A549 (cell line): ENCODE results near the gene EPS8L3. TPM values are rescaled to one million over a fixed set of nuclear protein-coding genes. Genes with fewer than 3 reads are reported as not detected.

ENCODE experiments used
- ATAC-seq, 2 experiments: fragments of 200-7000 bp in 1 of 2; fragments of >200 bp in 1 of 2; cut with Nextera tagmentation in 1 of 2; cut with Tn5 transposase in 1 of 2; 3 replicates each; pipeline versions ENCODE4 v1.8.0 to v1.9.1; 2018 to 2020; ENCODE audit warnings: mild to moderate bottlenecking in 1 of 2, moderate library complexity in 1 of 2
- CTCF ChIA-PET: fragments of 300-600 bp; sonication (Branson Sonifier 250); formaldehyde crosslinking; extraction: SDS; loops from one replicate; lab custom pipeline; 2021; ENCODE audit warnings: antibody characterized with exemption, inconsistent platforms; lab: Yijun Ruan, JAX
- POLR2A ChIA-PET: fragments of 350-600 bp; formaldehyde crosslinking; extraction: SDS; loops from one replicate; lab custom pipeline; 2021; ENCODE audit warnings: antibody characterized with exemption, inconsistent platforms; lab: Yijun Ruan, JAX
- DNase-seq, 2 experiments: peaks; one replicate each; pipeline versions ENCODE4 v3.0.0 to v3.0.0-alpha.2; 2011 to 2016; ENCODE audit warnings: low read depth in 1 of 2, low spot score in 1 of 2
- FAIRE-seq: peaks from 2 replicates; lab custom pipeline; 2011; peaks lifted over from hg19 to GRCh38; lab: Jason Lieb, UNC
- H3K27ac ChIP-seq, 2 experiments: fragments of >200 bp; sonication (Bioruptor Twin); formaldehyde crosslinking; 3 replicates each; pipeline ENCODE4 v1.5.1; 2016 to 2017
- H3K4me1 ChIP-seq: fragments of >200 bp; sonication (Bioruptor Twin); formaldehyde crosslinking; 3 replicates; pipeline ENCODE4 v1.6.1; 2016
- H3K4me2 ChIP-seq: fragments of >200 bp; sonication (Bioruptor Twin); formaldehyde crosslinking; 3 replicates; pipeline ENCODE4 v1.6.1; 2016
- H3K4me3 ChIP-seq: fragments of >200 bp; sonication (Bioruptor Twin); formaldehyde crosslinking; 3 replicates; pipeline ENCODE4 v1.5.1; 2016
- H3K9me3 ChIP-seq: fragments of >200 bp; sonication (Bioruptor Twin); formaldehyde crosslinking; 3 replicates; pipeline ENCODE4 v1.6.1; 2016
- BHLHE40 ChIP-seq: IDR thresholded peaks from 2 replicates; pipeline ENCODE4 v1.6.1; 2012; ENCODE audit warnings: low read depth, low read length, inconsistent platforms
- CHD4 ChIP-seq: fragments of 200-600 bp; sonication (generic); IDR thresholded peaks from 2 replicates; pipeline ENCODE4 v1.6.1; 2016; ENCODE audit warnings: antibody characterized with exemption, mild to moderate bottlenecking, borderline replicate concordance
- EHMT2 ChIP-seq: fragments of 200-600 bp; sonication (generic); IDR thresholded peaks from 2 replicates; pipeline ENCODE4 v1.6.1; 2016; ENCODE audit warnings: antibody characterized with exemption, low read depth, mild to moderate bottlenecking, moderate library complexity
- FOSL2 ChIP-seq, 2 experiments: fragments of 450-650 bp in 1 of 2; fragments of >200 bp in 1 of 2; sonication (Bioruptor Twin) in 1 of 2; formaldehyde crosslinking; IDR thresholded peaks; 2 replicates each; pipeline versions ENCODE4 v1.5.0 to v1.6.1; 2016 to 2020; ENCODE audit warnings: mild to moderate bottlenecking in 1 of 2, moderate library complexity in 1 of 2
- FOXS1 ChIP-seq: fragments of 250-450 bp; sonication (Bioruptor Pico); IDR thresholded peaks from 2 replicates; pipeline ENCODE4 v1.5.0; 2020; ENCODE audit warnings: mild to moderate bottlenecking, moderate library complexity
- GATA3 ChIP-seq: IDR thresholded peaks from 2 replicates; pipeline ENCODE4 v1.6.1; 2012; ENCODE audit warnings: borderline replicate concordance
- HDAC2 ChIP-seq: fragments of 200-600 bp; sonication (generic); IDR thresholded peaks from 2 replicates; pipeline ENCODE4 v1.6.1; 2016
- HOXA7 ChIP-seq: fragments of 250-450 bp; sonication (Bioruptor Pico); IDR thresholded peaks from 2 replicates; pipeline ENCODE4 v1.5.0; 2020; ENCODE audit warnings: mild to moderate bottlenecking, moderate library complexity
- HOXB5 ChIP-seq: fragments of 250-450 bp; sonication (Bioruptor Pico); IDR thresholded peaks from 2 replicates; pipeline ENCODE4 v1.5.0; 2020; ENCODE audit warnings: mild to moderate bottlenecking, moderate library complexity
- JUNB ChIP-seq: fragments of >200 bp; sonication (Bioruptor Twin); formaldehyde crosslinking; IDR thresholded peaks from 2 replicates; pipeline ENCODE4 v1.6.1; 2016
- MYC ChIP-seq: IDR thresholded peaks from 2 replicates; pipeline ENCODE4 v1.6.1; 2012; ENCODE audit warnings: mild to moderate bottlenecking, inconsistent platforms, low read length, improper control_type of control experiment, borderline replicate concordance
- PHF8 ChIP-seq: fragments of 200-600 bp; sonication (generic); IDR thresholded peaks from 2 replicates; pipeline ENCODE4 v1.6.1; 2016; ENCODE audit warnings: low read depth, mild to moderate bottlenecking, antibody characterized with exemption, moderate library complexity, borderline replicate concordance
- SMC3 ChIP-seq: fragments of >200 bp; sonication (Bioruptor Twin); formaldehyde crosslinking; IDR thresholded peaks from 3 replicates; pipeline ENCODE4 v1.6.1; 2018; ENCODE audit warnings: inconsistent platforms
- TFCP2L1 ChIP-seq: fragments of 250-450 bp; sonication (Bioruptor Pico); IDR thresholded peaks from 2 replicates; pipeline ENCODE4 v1.5.0; 2021; ENCODE audit warnings: mild to moderate bottlenecking
- ZFP36 ChIP-seq: fragments of 450-650 bp; IDR thresholded peaks from 2 replicates; pipeline ENCODE4 v1.6.1; 2014; ENCODE audit warnings: borderline replicate concordance; ENCODE audit not compliant: partially characterized antibody
- ZSCAN20 ChIP-seq: fragments of 250-450 bp; sonication (Bioruptor Pico); IDR thresholded peaks from 2 replicates; pipeline ENCODE4 v1.8.0; 2022; ENCODE audit warnings: mild to moderate bottlenecking, moderate library complexity
- WGBS: methylation state at CpG from one replicate; pipeline ENCODE4 v1.1.6; 2017; ENCODE audit errors: missing lambda C conversion rate; 5-methylcytosine and 5-hydroxymethylcytosine counted together
- polyA plus RNA-seq, 4 experiments: library from polyadenylated mRNA; depleted of rRNA in 3 of 4; stranded (reverse); fragments of >200 nt; fragmentation: RNase III in 1 of 4; extraction: RNeasy Plus Mini Kit Qiagen cat#74134 plus additional on column Dnase treatment in 1 of 4; gene quantifications; 2 replicates in 3 of 4; 3 replicates in 1 of 4; pipeline ENCODE4 v1.2.3, GENCODE V29; 2011 to 2017
- TF ChIP-seq, protein P1 (sequence below): fragments of 450-650 bp; IDR thresholded peaks from 2 replicates; pipeline ENCODE4 v1.6.1; 2014; ENCODE audit warnings: antibody characterized with exemption
- TF ChIP-seq, protein P2 (sequence below): IDR thresholded peaks from 2 replicates; pipeline ENCODE4 v1.6.1; 2012; ENCODE audit warnings: low read depth, borderline replicate concordance
- TF ChIP-seq, protein P3 (sequence below): IDR thresholded peaks from 2 replicates; pipeline ENCODE4 v1.6.1; 2012

The EPS8L3 gene
- polyA plus RNA-seq, 2 of the 4 experiments (the other 2 are of a cell fraction) = 3.3 to 5.1 TPM

DNA sequence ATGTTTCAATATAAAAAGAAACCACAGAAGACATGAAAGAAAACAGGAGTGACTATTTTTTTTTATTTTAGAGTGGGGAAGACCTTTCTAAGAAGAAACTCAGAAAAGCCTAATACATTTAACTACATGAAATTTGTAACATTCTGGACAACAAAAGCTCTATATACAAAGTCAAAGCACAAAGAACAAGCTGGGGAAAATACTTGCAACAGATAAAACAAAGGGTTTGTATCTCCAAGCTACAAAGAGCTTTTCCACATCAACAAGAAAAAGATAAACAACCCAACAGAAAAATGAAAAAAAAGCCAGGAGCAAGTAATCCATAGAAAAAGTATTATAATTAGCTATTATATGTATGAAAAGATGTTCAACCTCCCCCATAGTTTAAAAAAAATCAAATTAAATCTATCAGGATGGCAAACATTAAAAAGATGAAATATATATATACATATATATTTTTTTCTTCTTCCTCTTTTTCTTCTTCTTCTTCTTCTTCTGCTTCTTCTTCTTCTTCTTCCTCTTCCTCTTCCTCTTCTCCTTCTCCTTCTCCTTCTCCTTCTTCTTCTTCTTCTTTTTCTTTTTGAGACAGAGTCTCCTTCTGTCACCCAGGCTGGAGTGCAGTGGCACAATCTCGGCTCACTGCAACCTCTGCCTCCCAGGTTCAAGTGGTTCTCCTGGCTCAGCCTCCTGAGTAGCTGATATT, 49.1 kb upstream of the EPS8L3 start:
- POLR2A ChIA-PET = interaction anchor here (0.5 kb wide), 1 partner anchor 14 kb away, joined by 3 read pairs; no protein-coding TSS in a partner anchor
- no peak for FAIRE-seq
- DNase-seq = no peak
- TF ChIP-seq ZSCAN20 (CRISPR knock-in tag) (no peak), EHMT2 (no peak), BHLHE40 (no peak), HOXA7 (CRISPR knock-in tag) (no peak), JUNB (no peak)
- TF ChIP-seq, protein P1, sequence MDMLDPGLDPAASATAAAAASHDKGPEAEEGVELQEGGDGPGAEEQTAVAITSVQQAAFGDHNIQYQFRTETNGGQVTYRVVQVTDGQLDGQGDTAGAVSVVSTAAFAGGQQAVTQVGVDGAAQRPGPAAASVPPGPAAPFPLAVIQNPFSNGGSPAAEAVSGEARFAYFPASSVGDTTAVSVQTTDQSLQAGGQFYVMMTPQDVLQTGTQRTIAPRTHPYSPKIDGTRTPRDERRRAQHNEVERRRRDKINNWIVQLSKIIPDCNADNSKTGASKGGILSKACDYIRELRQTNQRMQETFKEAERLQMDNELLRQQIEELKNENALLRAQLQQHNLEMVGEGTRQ = no peak
- TF ChIP-seq, all 56 proteins: peak for 0
- Histone ChIP-seq H3K4me1 (peaks cover 12% of the 10 kb centered on the region), H3K27ac (0 out of 6 replicates have a peak overlapping the region, but pooled peaks of 1 of the 2 experiments have one; percentile 33), H3K4me2 (no peak overlapping the region), H3K9me3 (peaks cover 7% of the 10 kb centered on the region), H3K4me3 (no peak overlapping the region)
- CTCF ChIA-PET = interaction anchor here (1.1 to 2.6 kb wide), 4 partner anchors 10 to 194 kb away, joined by 3 to 6 read pairs (median 4); no protein-coding TSS in a partner anchor
- ATAC-seq = no peak
- 77% methylated on average over 1 of the region's 1 CpG for WGBS

DNA sequence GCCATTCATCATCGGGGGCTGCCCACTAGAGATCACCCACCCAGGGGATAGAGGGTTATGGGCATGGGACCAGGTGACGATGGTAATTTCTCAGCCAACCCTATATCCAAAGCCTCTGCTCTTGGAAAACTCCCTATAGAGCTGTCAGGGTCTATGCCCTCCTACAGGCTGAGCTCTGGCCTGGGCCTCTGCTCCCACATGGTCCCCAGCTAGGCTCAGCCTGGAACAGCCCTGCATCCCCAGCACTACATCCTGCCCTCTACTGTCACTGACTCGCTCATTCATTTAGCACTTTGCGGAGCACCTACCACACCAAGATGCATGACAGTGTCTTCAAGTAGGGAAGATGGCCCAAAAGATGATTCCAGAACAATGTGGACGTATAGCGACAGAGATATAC, 45.0 kb upstream of the EPS8L3 start:
- FAIRE-seq (no peak), ATAC-seq (peak in 1 of 2 experiments; percentile 74; a peak in 4 of 6 replicates)
- TF ChIP-seq HOXB5 (CRISPR knock-in tag) = no peak
- TF ChIP-seq, protein P2, sequence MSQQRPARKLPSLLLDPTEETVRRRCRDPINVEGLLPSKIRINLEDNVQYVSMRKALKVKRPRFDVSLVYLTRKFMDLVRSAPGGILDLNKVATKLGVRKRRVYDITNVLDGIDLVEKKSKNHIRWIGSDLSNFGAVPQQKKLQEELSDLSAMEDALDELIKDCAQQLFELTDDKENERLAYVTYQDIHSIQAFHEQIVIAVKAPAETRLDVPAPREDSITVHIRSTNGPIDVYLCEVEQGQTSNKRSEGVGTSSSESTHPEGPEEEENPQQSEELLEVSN = 0 out of 2 replicates have a peak, but pooled peaks have one; percentile 13
- TF ChIP-seq, all 56 proteins: peak for 1
- H3K4me3 ChIP-seq = no peak overlapping the region
- 83% methylated on average over 6 of the region's 6 CpGs for WGBS
- peak overlapping the region; percentile 60 to 86 for H3K27ac ChIP-seq
- peak overlapping the region; percentile 27 for H3K4me2 ChIP-seq
- ChIA-PET POLR2A (interaction anchor here (0.8 kb wide), 1 partner anchor 261 kb away, joined by 3 read pairs; the partner anchor contains the start of gene GNAI3), CTCF (interaction anchor here (0.7 kb wide), 1 partner anchor 32 kb away, joined by 4 read pairs; no protein-coding TSS in a partner anchor)
- no peaks in the 10 kb centered on the region for H3K9me3 ChIP-seq
- H3K4me1 ChIP-seq = peaks cover 18% of the 10 kb centered on the region
- DNase-seq = no peak

DNA sequence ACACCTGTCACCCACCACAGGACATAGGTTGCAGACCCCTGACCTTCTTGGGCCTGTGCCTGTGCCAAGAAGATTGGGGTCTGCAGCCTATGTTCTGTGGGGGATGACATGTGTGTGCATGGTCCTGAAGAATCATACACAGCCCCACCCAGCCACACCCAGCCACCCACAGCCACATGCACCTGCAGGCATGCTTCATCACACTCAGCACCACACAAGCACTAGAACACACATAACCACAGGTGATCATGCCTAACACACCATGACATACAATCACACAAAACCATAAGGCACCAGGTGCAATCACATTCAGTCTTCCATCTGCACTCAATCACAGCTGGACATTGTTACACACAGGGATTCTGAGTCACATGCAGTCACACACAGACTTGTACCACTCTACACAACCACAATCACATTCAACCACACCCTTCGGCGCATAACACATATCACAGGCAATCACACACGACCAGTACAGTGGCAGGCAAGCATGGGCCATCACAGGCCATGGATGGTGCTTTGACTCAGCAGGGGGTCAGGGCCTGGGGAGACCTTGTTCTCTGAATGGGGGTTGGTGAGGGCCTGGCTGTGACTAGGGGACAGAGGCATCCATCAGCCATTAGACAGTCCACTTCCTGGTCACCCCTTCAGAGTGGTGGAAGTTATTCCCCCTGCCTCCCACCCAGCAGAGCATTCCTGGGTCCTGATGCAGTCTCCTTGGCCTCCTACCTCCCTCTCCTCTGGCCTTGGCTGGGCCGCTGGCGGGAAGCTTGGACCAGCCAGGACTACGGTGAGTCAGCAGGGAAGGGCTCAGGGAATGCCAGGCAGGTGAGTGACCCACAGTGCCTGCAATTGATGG, 44.3 kb upstream of the EPS8L3 start:
- Histone ChIP-seq H3K4me2 (peak overlapping the region; percentile 27), H3K4me3 (no peak overlapping the region), H3K4me1 (peaks cover 18% of the 10 kb centered on the region), H3K27ac (peak overlapping the region; percentile 60 to 86), H3K9me3 (no peaks in the 10 kb centered on the region)
- 74% methylated on average over 3 of the region's 6 CpGs for WGBS
- no peak for FAIRE-seq
- peak; percentile 75 to 88; a peak in 5 of 6 replicates for ATAC-seq
- ChIA-PET POLR2A (interaction anchor here (0.8 kb wide), 1 partner anchor 260 kb away, joined by 3 read pairs; the partner anchor contains the start of gene GNAI3), CTCF (interaction anchor here (1.7 to 3.2 kb wide), 3 partner anchors 15 to 31 kb away, joined by 3 to 26 read pairs (median 12); no protein-coding TSS in a partner anchor)
- DNase-seq = peak in 1 of 2 experiments; percentile 45
- TF ChIP-seq, protein P2 = peak; percentile 63
- TF ChIP-seq BHLHE40 (no peak), GATA3 (0 out of 2 replicates have a peak, but pooled peaks have one; percentile 32), FOSL2 (IDR thresholded peaks at IDR 0.05) (no peak), FOSL2 (CRISPR knock-in tag; IDR thresholded peaks at IDR 0.05) (peak; percentile 43), HDAC2 (no peak)

DNA sequence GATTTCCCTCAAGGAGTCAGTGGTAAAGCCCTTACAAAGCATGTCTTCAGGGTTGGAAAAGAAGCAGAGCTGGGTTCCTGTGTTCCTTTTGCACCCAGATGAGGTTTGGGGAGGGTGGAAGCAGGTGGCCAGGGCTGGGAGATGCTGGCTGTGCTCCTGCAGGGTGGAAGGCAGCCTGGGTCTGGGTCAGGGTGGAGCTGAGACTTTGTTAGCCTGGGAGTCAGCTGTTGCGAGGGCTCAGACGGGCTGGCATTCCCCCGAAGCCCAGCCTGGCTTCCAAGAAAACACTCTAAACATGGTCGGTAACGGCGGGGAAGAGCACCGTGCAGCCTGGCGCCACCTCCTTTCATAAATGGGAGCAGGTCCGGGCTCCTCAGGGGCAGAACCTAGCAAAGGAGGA, 43.7 kb upstream of the EPS8L3 start:
- Histone ChIP-seq H3K27ac (peak overlapping the region; percentile 60 to 86; a peak in 4 of 6 replicates), H3K4me3 (no peak overlapping the region), H3K4me1 (peaks cover 18% of the 10 kb centered on the region), H3K9me3 (no peaks in the 10 kb centered on the region), H3K4me2 (no peak overlapping the region)
- 0 out of 6 replicates have a peak, but pooled peaks of 1 of the 2 experiments have one; percentile 11 for ATAC-seq
- CTCF ChIA-PET = interaction anchor here (1.7 to 3.2 kb wide), 4 partner anchors 14 to 177 kb away, joined by 3 to 26 read pairs (median 10); partner anchors contain the start of gene AHCYL1
- POLR2A ChIA-PET = no interaction called here
- no peak for FAIRE-seq
- no peak for DNase-seq
- 98% methylated on average over 9 of the region's 9 CpGs for WGBS
- TF ChIP-seq ZFP36 (no peak), HOXA7 (CRISPR knock-in tag) (no peak), EHMT2 (no peak), PHF8 (no peak), BHLHE40 (no peak), FOXS1 (CRISPR knock-in tag) (no peak), TFCP2L1 (CRISPR knock-in tag) (no peak), MYC (no peak), CHD4 (no peak), FOSL2 (IDR thresholded peaks at IDR 0.05) (no peak), FOSL2 (CRISPR knock-in tag; IDR thresholded peaks at IDR 0.05) (no peak), SMC3 (no peak)
- TF ChIP-seq, protein P1 = no peak
- TF ChIP-seq, protein P3, sequence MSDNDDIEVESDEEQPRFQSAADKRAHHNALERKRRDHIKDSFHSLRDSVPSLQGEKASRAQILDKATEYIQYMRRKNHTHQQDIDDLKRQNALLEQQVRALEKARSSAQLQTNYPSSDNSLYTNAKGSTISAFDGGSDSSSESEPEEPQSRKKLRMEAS = no peak
- TF ChIP-seq, protein P2 = no peak
